Aorta (tissue), 5 donors: Measurements from ENCODE around the gene CD46. TPM values are rescaled to one million over a fixed set of nuclear protein-coding genes. Genes with fewer than 3 reads are reported as not detected.
"Not testable (repeated sequence)": the region's sequence is repeated elsewhere in the genome, so short reads cannot be mapped to it uniquely, and the experiment has no call there.

ENCODE experiments used
- ATAC-seq: fragments of 200-7000 bp; cut with Tn5 transposase; one replicate; pipeline ENCODE4 v1.9.1; 2022; ENCODE audit warnings: moderate library complexity; ENCODE audit not compliant: low FRiP score
- DNase-seq, 2 donors: peaks; one replicate each; pipeline ENCODE4 v3.0.0-alpha.2; 2020
- H3K27ac ChIP-seq, 2 donors: one replicate each; pipeline ENCODE4 v1.5.1; 2013; ENCODE audit warnings: low read length in 2 of 2, mild to moderate bottlenecking in 2 of 2, moderate library complexity in 2 of 2, control low read depth in 1 of 2, inconsistent platforms in 1 of 2, low read depth in 1 of 2
- H3K27me3 ChIP-seq, 2 donors: one replicate each; pipeline ENCODE4 v1.6.1; 2013; ENCODE audit warnings: control low read depth in 1 of 2, low read length in 1 of 2, mild to moderate bottlenecking in 1 of 2, moderate library complexity in 1 of 2; ENCODE audit not compliant: insufficient read depth in 2 of 2, control insufficient read depth in 1 of 2
- H3K36me3 ChIP-seq, 2 donors: one replicate each; pipeline ENCODE4 v1.6.1; 2013; ENCODE audit warnings: control low read depth in 1 of 2, low read length in 1 of 2, mild to moderate bottlenecking in 1 of 2; ENCODE audit not compliant: insufficient read depth in 2 of 2, control insufficient read depth in 1 of 2
- H3K4me1 ChIP-seq, 2 donors: one replicate each; pipeline ENCODE4 v1.6.1; 2013; ENCODE audit warnings: low read length in 2 of 2, control low read depth in 1 of 2, mild to moderate bottlenecking in 1 of 2, moderate library complexity in 1 of 2; ENCODE audit not compliant: insufficient read depth in 2 of 2, control insufficient read depth in 1 of 2
- H3K4me3 ChIP-seq, 2 donors: one replicate each; pipeline ENCODE4 v1.5.1; 2013; ENCODE audit warnings: low read length in 2 of 2, control low read depth in 1 of 2, mild to moderate bottlenecking in 1 of 2
- H3K9me3 ChIP-seq: one replicate; pipeline ENCODE4 v1.6.1; 2013; ENCODE audit warnings: mild to moderate bottlenecking, low read length; ENCODE audit not compliant: control insufficient read depth
- WGBS, 2 donors: extraction: QIAGEN DNeasy Blood & Tissue Kit; methylation state at CpG; one replicate each; pipeline ENCODE4 v1.1.7; 2013; 5-methylcytosine and 5-hydroxymethylcytosine counted together
- intact Hi-C, 2 donors: fragments of 100-400 bp; cut with DNase I; formaldehyde crosslinking; loops; one replicate each; pipeline versions ENCODE4 v1.14.2 to v1.15.0; 2022
- polyA plus RNA-seq, 2 donors: library from polyadenylated mRNA; stranded (reverse); fragments of 200-250 nt; gene quantifications; one replicate each; pipeline ENCODE4 v1.2.3, GENCODE V29; 2013
- total RNA-seq, 2 donors: library from RNA; stranded (reverse); fragmentation: NEBNext Ultra II Directional; extraction: Animal tissue kit (Norgen Biotek cat#: 25700); gene quantifications; one replicate each; pipeline ENCODE4 v1.2.1, GENCODE V29; 2021
- donor health status: healthy with polysubstance abuse.
- donor health status: Bipolar disorder and iron deficiency.
- donor health status: DM: no; HTN: no; CAD: no.
- donor health status: DM: no; HTN: no; CAD: no.
- donor health status: DM: yes; HTN: yes; CAD: no.

The CD46 gene
- total and polyA plus RNA-seq, 4 donors = 56.3 to 210 (median 171) TPM

DNA sequence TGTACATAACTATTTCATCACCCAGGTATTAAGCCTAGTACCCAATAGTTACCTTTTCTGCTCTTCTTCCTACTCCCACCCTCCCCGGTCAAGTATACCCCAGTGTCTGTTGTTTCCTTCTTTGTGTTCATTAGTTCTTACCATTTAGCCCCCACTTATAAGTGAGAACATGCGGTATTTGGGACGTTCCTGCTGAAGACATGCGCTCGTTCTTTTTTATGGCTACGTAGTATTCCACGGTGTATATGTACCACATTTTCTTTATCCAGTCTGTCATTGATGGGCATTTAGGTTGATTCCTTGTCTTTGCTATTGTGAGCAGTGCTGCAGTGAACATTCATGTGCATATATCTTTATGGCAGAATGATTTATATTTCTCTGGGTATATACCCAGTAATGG, 25.6 kb downstream of the CD46 start:
- DNase-seq, H3K36me3 ChIP-seq, ATAC-seq, H3K9me3 ChIP-seq, H3K4me1 ChIP-seq, H3K27me3 ChIP-seq, H3K27ac ChIP-seq, H3K4me3 ChIP-seq, intact Hi-C loops: not testable (repeated sequence)
- WGBS, 2 donors = 97 to 98% methylated on average over 7 of the region's 7 CpGs

DNA sequence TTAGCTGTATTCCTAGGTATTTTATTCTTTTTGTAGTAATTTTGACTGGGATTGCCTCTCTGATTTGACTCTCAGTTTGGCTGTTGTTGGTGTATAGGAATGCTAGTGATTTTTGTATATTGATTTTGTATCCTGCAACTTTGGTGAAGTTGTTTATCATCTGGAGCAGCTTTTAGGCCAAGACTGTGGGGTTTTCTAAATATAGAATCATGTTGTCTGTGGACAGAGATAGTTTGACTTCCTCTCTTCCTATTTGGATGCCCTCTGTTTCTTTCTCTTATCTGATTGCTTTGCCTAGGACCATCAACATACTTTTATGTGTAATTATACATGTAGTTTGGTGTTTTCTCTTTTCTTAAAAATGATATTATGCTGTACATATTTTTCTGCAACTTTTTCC, 27.2 kb downstream of the CD46 start:
- Histone ChIP-seq H3K9me3 (no peaks in the 10 kb centered on the region), H3K4me1 (no peaks in the 10 kb centered on the region), H3K36me3 (peaks cover 0 to 3% of the 10 kb centered on the region in 2 donors), H3K27me3 (no peaks in the 10 kb centered on the region), H3K4me3 (no peak overlapping the region), H3K27ac (no peak overlapping the region)
- intact Hi-C loops = no loop called here
- ATAC-seq (no peak), DNase-seq (no peak)

DNA sequence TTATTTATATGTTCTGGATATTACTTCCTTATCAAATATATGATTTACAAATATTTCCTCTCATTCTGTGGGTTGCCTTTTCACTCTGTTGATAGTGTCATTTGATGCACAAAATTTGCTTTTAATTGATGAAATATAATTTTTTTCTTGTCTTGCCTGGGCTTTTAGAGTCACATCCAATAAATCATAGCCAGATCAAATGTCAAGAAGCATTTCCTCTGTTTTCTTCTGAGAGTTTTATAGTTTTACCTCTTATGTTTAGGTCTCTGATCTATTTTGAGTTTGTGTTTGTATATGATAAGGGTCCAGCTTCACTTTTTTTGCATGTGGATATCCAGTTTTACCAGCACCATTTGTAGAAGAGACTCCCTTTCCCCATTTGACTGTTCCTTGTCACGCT, 29.5 kb downstream of the CD46 start:
- H3K27me3 ChIP-seq = no peaks in the 10 kb centered on the region

DNA sequence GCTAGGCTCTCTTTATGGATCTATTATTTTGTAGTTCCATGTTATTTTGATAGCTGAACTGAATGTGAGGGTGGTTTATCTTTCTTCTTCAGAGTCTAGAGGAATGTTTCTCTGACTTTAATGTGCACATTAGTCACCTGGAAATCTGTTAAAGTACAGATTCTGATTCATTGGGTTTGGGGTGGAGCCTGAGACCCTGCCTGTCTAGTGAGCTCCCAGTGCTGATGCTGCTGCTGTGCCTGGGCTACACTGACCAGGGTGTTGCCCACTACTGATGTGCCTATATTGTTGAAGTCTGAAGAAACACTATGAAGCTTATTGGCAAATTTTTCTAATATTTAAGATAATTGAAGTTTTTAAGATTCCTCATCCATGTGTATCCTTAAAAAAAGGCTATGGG, 35.9 kb downstream of the CD46 start:
- no peak overlapping the region for H3K4me3 ChIP-seq
- H3K9me3 ChIP-seq = no peaks in the 10 kb centered on the region
- no peaks in the 10 kb centered on the region for H3K4me1 ChIP-seq
- H3K36me3 ChIP-seq = no peaks in the 10 kb centered on the region
- no peak overlapping the region for H3K27ac ChIP-seq
- no peak for ATAC-seq
- no peaks in the 10 kb centered on the region for H3K27me3 ChIP-seq
- DNase-seq = no peak
- intact Hi-C loops = no loop called here

More for the DNA sequence above, 29.5 kb downstream of the CD46 start:
- Histone ChIP-seq H3K27ac (no peak overlapping the region), H3K9me3 (no peaks in the 10 kb centered on the region), H3K4me1 (no peaks in the 10 kb centered on the region), H3K36me3 (no peaks in the 10 kb centered on the region), H3K4me3 (no peak overlapping the region)
- intact Hi-C loops = no loop called here
- WGBS, 2 donors = 94 to 97% methylated on average over 1 of the region's 1 CpG
- ATAC-seq (no peak), DNase-seq (no peak)

DNA sequence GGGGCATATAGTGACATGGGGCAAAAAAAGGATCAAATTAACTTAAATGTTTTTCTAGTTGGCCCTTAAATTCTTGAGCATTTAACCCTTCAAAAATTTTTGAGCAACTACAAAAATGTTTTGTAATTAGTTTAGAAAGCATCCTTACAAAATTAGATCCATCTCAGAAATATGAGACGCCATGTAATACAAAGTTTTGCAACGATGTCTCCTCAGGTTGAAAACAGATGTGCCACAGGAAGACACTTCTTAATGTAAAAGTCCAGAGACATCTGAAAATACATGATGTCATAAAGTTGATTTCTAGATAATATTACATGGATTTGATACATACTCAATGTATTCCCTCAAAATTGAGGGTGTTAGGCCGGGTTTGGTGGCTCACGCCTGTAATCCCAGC, 37.5 kb downstream of the CD46 start:
- no peak overlapping the region for H3K4me3 ChIP-seq
- DNase-seq = no peak
- H3K27me3 ChIP-seq = no peaks in the 10 kb centered on the region
- H3K9me3 ChIP-seq = no peaks in the 10 kb centered on the region
- intact Hi-C loops = no loop called here
- WGBS, 2 donors = 94 to 96% methylated on average over 4 of the region's 4 CpGs
- no peaks in the 10 kb centered on the region for H3K4me1 ChIP-seq
- ATAC-seq = no peak
- peaks cover 0 to 3% of the 10 kb centered on the region in 2 donors for H3K36me3 ChIP-seq
- H3K27ac ChIP-seq = no peak overlapping the region

DNA sequence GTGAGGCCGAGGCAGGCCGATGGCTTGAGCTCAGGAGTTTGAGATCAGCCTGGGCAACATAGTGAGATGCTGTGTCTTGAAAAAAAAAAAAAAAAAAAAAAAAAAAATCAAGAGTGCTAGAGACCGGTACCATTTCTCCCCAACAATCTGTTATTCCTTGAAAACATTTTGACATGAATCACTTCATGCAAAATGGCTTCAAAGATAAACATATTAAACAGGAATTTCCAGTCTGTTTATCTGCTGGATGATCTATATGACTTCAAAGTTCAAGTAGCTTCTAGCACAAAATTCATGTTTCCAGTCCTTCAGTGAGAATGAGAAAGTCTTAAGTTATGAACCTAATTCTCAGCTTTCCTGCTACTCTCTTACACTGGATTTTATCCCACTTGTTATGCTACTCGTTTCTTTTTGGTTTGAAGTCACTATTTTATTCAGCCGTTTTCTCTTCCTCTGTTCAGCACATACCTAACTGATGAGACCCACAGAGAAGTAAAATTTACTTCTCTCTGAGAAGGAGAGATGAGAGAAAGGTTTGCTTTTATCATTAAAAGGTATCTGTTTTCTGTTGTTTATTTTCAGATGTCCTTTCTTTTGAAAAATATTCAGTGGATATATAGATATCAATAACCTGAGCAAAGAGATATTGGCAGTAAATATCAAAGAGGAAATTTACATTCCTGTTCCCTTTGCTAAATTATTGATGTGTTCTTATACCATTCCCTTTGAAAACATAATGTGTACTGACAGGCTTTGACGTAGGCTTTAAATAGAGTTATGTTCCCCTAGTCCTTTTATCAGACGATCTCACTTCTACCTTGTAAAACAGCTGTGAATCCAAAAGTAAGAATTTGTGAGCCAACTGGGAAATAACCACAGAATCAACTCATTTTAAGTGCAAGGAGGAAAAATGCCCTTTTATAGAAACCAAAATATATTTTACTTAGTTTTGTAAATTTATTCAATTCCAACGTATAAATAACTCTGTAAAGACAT, 38.2 kb downstream of the CD46 start:
- DNase-seq = no peak
- WGBS, 2 donors = 30 to 31% methylated on average over 8 of the region's 8 CpGs
- intact Hi-C loops = loop anchor here in 1 of 2 donors (10.0 kb wide), 1 partner anchor 135 kb away; no protein-coding TSS in a partner anchor
- no peaks in the 10 kb centered on the region for H3K27me3 ChIP-seq
- H3K4me1 ChIP-seq = no peaks in the 10 kb centered on the region
- H3K9me3 ChIP-seq = no peaks in the 10 kb centered on the region
- H3K4me3 ChIP-seq = no peak overlapping the region
- H3K36me3 ChIP-seq = peaks cover 0 to 3% of the 10 kb centered on the region in 2 donors
- no peak for ATAC-seq
- H3K27ac ChIP-seq = no peak overlapping the region

DNA sequence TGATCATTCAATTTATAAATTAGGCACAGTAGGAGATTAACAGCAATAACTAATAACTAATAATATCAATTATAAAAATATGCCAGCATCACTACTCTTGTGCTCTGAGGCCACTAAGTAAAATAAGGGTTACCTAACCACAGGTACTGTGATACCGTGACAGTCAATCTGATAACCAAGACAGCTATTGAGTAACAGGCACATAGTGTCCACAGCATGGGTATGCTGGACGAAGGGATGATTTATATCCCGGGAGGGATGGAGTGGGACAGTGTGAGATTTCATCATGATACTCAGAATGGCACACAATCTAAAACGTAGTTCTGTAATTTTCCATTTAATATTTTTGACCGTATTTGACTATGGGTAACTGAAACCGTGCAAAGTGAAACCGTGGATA, 39.4 kb downstream of the CD46 start:
- Histone ChIP-seq H3K4me3 (no peak overlapping the region), H3K9me3 (no peaks in the 10 kb centered on the region), H3K27ac (no peak overlapping the region), H3K36me3 (peaks cover 0 to 3% of the 10 kb centered on the region in 2 donors), H3K27me3 (no peaks in the 10 kb centered on the region), H3K4me1 (no peaks in the 10 kb centered on the region)
- ATAC-seq (no peak), DNase-seq (no peak)
- intact Hi-C loops = loop anchor here in 1 of 2 donors (10.0 kb wide), 1 partner anchor 136 kb away; no protein-coding TSS in a partner anchor
- 85 to 90% methylated on average over 7 of the region's 7 CpGs for WGBS, 2 donors

DNA sequence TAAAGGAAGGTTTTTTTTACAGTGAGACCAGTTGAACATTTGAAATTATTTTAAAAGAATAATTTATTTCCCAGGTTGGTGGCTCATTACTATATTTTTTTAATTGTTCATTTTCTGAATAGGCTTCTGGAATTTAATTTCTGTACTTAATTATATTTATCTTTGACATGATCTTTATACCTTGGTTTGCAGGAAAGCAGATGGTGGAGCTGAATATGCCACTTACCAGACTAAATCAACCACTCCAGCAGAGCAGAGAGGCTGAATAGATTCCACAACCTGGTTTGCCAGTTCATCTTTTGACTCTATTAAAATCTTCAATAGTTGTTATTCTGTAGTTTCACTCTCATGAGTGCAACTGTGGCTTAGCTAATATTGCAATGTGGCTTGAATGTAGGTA, 41.5 kb downstream of the CD46 start:
- intact Hi-C loops = loop anchor here in 1 of 2 donors (10.0 kb wide), 1 partner anchor 139 kb away; no protein-coding TSS in a partner anchor
- Histone ChIP-seq H3K27me3 (no peaks in the 10 kb centered on the region), H3K4me3 (no peak overlapping the region), H3K36me3 (peaks cover 0 to 3% of the 10 kb centered on the region in 2 donors), H3K9me3 (no peaks in the 10 kb centered on the region), H3K4me1 (no peaks in the 10 kb centered on the region), H3K27ac (no peak overlapping the region)
- ATAC-seq = no peak
- no peak for DNase-seq

DNA sequence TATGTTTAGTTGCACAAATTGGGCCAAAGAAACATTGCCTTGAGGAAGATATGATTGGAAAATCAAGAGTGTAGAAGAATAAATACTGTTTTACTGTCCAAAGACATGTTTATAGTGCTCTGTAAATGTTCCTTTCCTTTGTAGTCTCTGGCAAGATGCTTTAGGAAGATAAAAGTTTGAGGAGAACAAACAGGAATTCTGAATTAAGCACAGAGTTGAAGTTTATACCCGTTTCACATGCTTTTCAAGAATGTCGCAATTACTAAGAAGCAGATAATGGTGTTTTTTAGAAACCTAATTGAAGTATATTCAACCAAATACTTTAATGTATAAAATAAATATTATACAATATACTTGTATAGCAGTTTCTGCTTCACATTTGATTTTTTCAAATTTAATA, 43.0 kb downstream of the CD46 start:
- no peaks in the 10 kb centered on the region for H3K9me3 ChIP-seq
- 63 to 68% methylated on average over 2 of the region's 2 CpGs for WGBS, 2 donors
- no peaks in the 10 kb centered on the region for H3K4me1 ChIP-seq
- intact Hi-C loops = loop anchor here in 1 of 2 donors (5.0 to 10.0 kb wide), 2 partner anchors 43 to 140 kb away; partner anchors contain the start of gene CD46
- H3K27ac ChIP-seq = no peak overlapping the region
- H3K36me3 ChIP-seq = peaks cover 0 to 3% of the 10 kb centered on the region in 2 donors
- no peak overlapping the region for H3K4me3 ChIP-seq
- no peak for DNase-seq
- no peak for ATAC-seq
- no peaks in the 10 kb centered on the region for H3K27me3 ChIP-seq
